HG02981 (cell line): Measurements from ENCODE around the gene CCDC149.
"Not testable (repeated sequence)": the region's sequence is repeated elsewhere in the genome, so short reads cannot be mapped to it uniquely, and the experiment has no call there.

Experiments
- ATAC-seq: cut with Tn5 transposase; IDR thresholded peaks from one replicate; pipeline ENCODE4 v1.9.1; 2021; ENCODE audit warnings: mild to moderate bottlenecking, moderate library complexity; ENCODE audit not compliant: unreplicated experiment

The CCDC149 gene

GRCh38 chr4:24917076-24917856 is 4.4 kb upstream of the CCDC149 start:
- ATAC-seq: no peak

GRCh38 chr4:24915121-24915922 is 2.5 kb upstream of the CCDC149 start:
- no peak for ATAC-seq

DNA sequence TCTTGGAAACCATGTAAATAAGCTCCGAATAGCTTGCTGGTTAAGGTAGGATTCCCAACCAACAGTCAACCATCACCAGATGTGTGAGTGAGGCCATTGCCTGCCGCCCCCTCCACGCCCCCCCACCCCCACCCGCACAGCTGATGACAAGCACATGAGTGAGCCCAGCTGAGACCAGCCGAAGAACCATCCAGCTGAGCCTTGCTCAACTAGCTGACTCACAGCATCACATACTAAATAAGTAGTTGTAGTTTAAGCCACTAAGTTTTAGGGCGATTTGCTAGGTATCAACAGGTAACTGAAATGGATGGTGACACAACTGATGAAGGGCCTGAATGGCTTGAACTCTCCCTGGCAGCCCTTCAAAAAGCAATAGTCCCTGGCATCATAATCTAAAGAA is 1.6 kb upstream of the CCDC149 start:
- ATAC-seq: no peak

GRCh38 chr4:24913119-24913485 is 260 bp upstream of the CCDC149 start:
- ATAC-seq: no peak

- no peak for ATAC-seq
These were observed 2.3 kb downstream of the CCDC149 start for GRCh38 chr4:24910499-24910898.

DNA sequence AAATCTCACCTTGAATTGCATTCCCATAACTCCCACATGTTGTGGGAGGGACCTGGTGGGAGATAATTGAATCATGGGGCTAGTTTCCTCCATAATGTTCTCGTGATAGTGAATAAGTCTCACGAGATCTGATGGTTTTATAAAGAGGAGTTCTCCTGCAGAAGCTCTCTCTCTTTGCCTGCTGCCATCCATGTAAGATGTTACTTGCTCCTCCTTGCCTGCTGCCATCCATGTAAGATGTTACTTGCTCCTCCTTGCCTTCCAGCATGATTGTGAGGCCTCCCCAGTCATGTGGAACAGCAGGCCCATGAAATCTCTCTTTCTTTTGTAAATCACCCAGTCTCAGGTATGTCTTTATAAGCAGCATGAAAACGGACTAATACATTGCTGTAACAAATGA is 3.2 kb downstream of the CCDC149 start:
- not testable (repeated sequence) for ATAC-seq

DNA sequence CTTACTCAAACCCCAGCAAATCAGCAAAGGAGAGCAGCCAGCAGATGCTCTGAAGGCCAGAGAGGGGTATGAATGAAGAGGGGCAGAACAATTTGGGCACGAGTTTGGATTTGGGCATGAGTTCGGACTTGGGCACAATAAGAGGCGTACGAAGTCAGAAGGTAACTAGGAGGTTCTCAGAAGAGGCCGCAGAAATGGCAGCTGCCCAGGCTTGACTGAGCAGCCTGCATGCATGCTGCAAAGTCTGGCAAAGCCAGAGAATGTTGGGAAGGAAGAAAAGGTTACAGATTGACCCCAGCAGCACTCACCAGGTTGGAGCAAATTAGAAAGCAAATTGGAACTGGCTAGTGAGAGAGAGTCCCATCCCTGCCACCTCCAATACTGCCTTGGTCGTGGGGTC is 15.2 kb downstream of the CCDC149 start:
- ATAC-seq: no peak

- ATAC-seq: no peak
These were observed 15.9 kb downstream of the CCDC149 start for GRCh38 chr4:24896977-24897376.

DNA sequence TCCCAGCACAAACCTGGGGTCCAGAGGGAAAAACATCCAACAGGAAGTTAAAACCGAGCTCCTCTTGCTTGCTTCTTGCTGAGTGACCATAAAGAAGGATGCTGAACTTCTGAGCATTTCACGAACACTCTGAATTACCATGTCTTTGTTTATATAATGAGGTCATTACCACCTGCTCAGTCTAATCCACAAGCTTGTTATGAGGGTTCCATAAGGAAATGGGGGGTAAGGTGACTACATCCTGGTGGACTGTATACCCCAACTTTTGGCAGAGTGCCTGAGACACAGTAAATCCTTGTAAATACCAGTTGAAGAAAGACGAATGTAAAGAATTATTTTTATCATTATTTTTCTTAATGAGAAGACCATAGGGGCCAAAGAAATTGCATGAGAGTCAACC is 16.8 kb downstream of the CCDC149 start:
- ATAC-seq: no peak

- ATAC-seq: no peak
These were observed 17.4 kb downstream of the CCDC149 start for GRCh38 chr4:24895461-24895860.

DNA sequence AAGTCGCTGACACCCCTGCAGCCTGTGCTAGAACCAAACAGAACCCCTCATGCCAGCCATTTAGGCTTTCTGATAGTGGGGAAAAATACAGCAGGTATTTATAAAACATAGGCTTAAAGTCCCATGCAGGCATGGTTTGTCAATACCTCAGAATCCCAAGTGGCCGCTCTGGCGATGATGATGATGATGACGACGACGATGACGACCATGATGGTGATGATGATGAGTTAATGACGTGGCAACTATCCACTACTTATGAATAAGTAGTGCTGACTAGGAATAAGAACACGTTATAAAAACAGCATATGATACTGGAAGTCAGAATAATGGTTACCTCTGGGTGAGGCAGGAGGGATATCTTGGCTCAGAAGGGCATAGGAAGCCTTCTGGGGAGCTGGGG is 18.0 kb downstream of the CCDC149 start:
- ATAC-seq: no peak

DNA sequence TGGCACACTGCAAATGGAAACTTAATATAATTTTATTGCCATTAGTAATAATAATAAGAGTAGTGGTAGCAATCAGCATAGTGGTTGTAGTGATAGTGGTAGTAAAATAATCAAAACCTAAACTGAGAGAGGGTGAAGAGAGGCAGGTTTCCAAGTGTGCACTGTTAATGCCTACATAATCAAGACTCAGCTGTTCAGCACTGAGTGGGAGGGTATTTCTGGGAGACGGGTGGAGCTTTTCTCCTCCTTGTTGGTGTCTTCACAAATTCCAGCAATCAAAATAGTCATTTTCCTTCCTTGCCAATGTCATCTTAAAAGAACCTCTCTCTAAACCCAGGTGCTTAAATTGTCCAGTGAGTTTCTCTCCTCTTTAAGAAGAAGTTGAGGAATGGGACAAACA is 18.6 kb downstream of the CCDC149 start:
- ATAC-seq: no peak

- no peak for ATAC-seq
These were observed 20.1 kb downstream of the CCDC149 start for GRCh38 chr4:24892778-24893177.

DNA sequence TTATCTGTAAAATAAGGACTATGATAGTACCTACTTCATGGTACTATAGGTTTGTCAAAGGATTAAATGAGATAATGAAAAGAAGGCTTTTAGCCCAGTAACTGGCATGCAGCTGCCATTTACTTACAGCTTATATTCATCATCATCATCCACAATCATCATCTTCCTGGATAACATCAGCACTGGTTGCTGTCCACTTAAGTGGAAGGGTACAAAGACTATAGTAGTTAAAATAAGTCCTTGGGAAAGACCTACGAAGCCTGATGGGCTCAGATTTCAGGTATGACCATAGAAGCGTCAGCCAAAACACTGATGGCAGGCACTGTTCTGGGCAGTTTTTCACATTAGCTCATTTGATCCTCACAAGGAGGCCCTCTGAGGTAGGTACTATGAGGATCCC is 20.6 kb downstream of the CCDC149 start:
- no peak for ATAC-seq

DNA sequence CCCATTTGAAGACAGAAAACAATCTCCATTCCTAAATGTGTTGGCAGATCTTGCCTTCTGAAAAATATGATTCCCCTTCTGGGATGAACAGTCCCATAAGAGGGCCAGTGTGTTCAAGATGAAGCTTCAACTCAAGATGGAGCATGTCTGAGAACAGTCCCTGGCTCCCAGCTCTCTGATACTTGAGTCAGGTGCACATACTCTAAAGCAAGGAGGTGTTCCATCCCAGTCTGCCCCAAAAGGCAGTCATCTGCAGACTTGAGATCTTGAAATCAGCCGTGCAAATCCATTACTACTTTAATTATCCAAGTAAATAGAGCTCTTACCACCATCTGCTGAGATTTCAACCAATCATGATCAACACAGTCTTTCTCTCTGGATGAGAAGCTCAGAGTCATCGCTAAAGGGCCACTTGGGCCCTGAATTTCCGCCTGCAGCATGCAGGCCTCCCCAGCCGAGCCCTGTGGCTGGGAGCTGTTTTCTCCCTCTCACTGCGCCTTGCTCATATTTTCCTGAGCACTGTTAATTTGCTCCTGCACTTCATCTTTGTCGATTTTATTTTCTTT is 22.2 kb downstream of the CCDC149 start:
- ATAC-seq: no peak

DNA sequence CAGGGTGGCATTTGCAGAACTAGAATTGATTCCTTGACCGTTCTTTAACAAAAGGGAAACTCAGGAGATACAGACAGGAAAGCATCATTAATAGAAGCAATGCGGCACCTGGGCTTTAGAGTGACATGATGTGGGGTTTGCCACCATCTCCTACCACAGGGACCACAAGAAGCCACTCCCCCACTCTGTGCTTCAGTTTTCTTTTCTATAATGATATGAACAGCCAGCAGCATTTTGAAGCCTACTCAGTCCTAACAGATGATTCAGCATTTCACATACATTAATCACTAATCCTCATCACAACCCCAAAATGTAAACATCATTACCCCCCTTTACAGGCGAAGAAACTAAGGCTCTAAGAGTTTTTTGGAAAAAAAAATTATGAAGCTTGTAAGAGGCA is 22.9 kb downstream of the CCDC149 start:
- no peak for ATAC-seq

- no peak for ATAC-seq
These were observed 24.1 kb downstream of the CCDC149 start for GRCh38 chr4:24888475-24889344.

DNA sequence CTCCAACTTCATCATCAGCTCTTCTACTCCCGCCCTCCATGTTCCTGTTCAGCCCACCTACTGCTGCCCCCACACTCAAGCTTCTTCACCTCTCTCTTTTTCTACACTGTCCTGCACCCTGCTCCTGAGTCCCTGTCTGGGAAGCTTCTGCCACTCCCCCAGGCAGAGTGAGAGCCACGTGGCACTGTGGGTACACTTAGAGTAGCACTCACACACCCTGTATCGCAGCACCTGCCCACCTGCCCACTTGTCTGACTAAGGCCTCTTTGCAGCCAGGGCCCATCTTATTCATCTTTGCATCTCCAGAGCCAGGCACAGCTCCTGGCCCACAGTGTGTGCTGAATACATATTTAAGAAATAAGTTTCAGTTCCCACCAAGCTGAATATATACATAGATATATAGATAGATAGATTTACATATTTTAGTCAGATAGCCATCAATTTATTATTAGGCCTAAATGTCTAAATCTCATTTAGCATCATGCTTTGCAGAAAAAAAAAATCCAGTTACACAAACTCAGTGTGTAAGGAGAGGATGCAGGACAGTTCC is 24.9 kb downstream of the CCDC149 start:
- ATAC-seq: no peak

GRCh38 chr4:24886596-24886995 is 26.2 kb downstream of the CCDC149 start:
- no peak for ATAC-seq

- ATAC-seq: no peak
These were observed 27.5 kb downstream of the CCDC149 start for GRCh38 chr4:24885342-24885741.

GRCh38 chr4:24884902-24885301 is 27.9 kb downstream of the CCDC149 start:
- ATAC-seq: no peak
